Fibroblast of gingiva (primary cell): ENCODE measurements around the gene SETBP1.

ENCODE experiments used
- DNase-seq: peaks from one replicate; pipeline ENCODE4 v3.0.0-alpha.2; 2011; ENCODE audit warnings: low read depth

SETBP1 gene

GRCh38 chr18:44816477-44816876 is 135.8 kb downstream of the SETBP1 start:
- DNase-seq: no peak

GRCh38 chr18:44817831-44818473 is 137.3 kb downstream of the SETBP1 start:
- DNase-seq: no peak

- no peak for DNase-seq
These were observed 138.1 kb downstream of the SETBP1 start for GRCh38 chr18:44818668-44819403.

GRCh38 chr18:44819944-44820510 is 139.3 kb downstream of the SETBP1 start:
- peak; percentile 33 for DNase-seq

- DNase-seq: no peak
These were observed 141.2 kb downstream of the SETBP1 start for GRCh38 chr18:44821924-44822323.

- DNase-seq: no peak
These were observed 142.6 kb downstream of the SETBP1 start for GRCh38 chr18:44823286-44823685.

GRCh38 chr18:44823782-44824181 is 143.1 kb downstream of the SETBP1 start:
- peak; percentile 21 for DNase-seq

GRCh38 chr18:44824884-44825283 is 144.2 kb downstream of the SETBP1 start:
- no peak for DNase-seq

GRCh38 chr18:44826418-44827259 is 146.0 kb downstream of the SETBP1 start:
- DNase-seq: peak; percentile 78

- no peak for DNase-seq
These were observed 147.4 kb downstream of the SETBP1 start for GRCh38 chr18:44828080-44828479.

- no peak for DNase-seq
These were observed 149.9 kb downstream of the SETBP1 start for GRCh38 chr18:44830581-44830980.

- no peak for DNase-seq
These were observed 153.1 kb downstream of the SETBP1 start for GRCh38 chr18:44833786-44834185.

- DNase-seq: no peak
These were observed 154.3 kb downstream of the SETBP1 start for GRCh38 chr18:44834867-44835469.

GRCh38 chr18:44835703-44836102 is 155.0 kb downstream of the SETBP1 start:
- no peak for DNase-seq

- DNase-seq: no peak
These were observed 155.6 kb downstream of the SETBP1 start for GRCh38 chr18:44836263-44836662.

GRCh38 chr18:44837482-44838180 is 156.9 kb downstream of the SETBP1 start:
- no peak for DNase-seq

- peak; percentile 25 for DNase-seq
These were observed 158.4 kb downstream of the SETBP1 start for GRCh38 chr18:44838971-44839666.

GRCh38 chr18:44840058-44840790 is 159.5 kb downstream of the SETBP1 start:
- DNase-seq: peak; percentile 52

GRCh38 chr18:44841221-44841620 is 160.5 kb downstream of the SETBP1 start:
- no peak for DNase-seq
